NCI-H524 treated with DMSO at 0.1 percent for 48 hours (cell line): ENCODE results near the gene NCK1.

Source experiments
- DNase-seq: peaks from one replicate; lab custom pipeline; 2025; lab: John Stamatoyannopoulos, UW

Gene NCK1

GRCh38 chr3:136861890-136862616, at the start of gene NCK1:
Gene NCK1 (plus strand): TSS chr3:136862208. CDS start chr3:136928002, 65,794 bp downstream.
- peak; percentile 89 for DNase-seq

- DNase-seq, result no peak
Observed at GRCh38 chr3:136817448-136817847, 44.6 kb upstream of the NCK1 start.

- peak; percentile 47 for DNase-seq
Observed at GRCh38 chr3:136818191-136818768, 43.7 kb upstream of the NCK1 start.

- DNase-seq, result peak; percentile 77
Observed at GRCh38 chr3:136818769-136819391, 43.1 kb upstream of the NCK1 start, which contains the start of gene SLC35G2. Gene SLC35G2 (plus strand): TSS chr3:136819126. CDS start chr3:136854461, 35,335 bp downstream.

- no peak for DNase-seq
Observed at GRCh38 chr3:136819392-136819730, 42.6 kb upstream of the NCK1 start.

- peak; percentile 32 for DNase-seq
Observed at GRCh38 chr3:136819731-136820679, 42.0 kb upstream of the NCK1 start.

GRCh38 chr3:136831461-136831860, 30.5 kb upstream of the NCK1 start:
- DNase-seq, result no peak

- DNase-seq, result no peak
Observed at GRCh38 chr3:136835089-136835812, 26.8 kb upstream of the NCK1 start.

GRCh38 chr3:136835813-136836510, 26.0 kb upstream of the NCK1 start:
- DNase-seq, result no peak

GRCh38 chr3:136836511-136837156, 25.4 kb upstream of the NCK1 start:
- DNase-seq, result peak; percentile 68

- no peak for DNase-seq
Observed at GRCh38 chr3:136838641-136839555, 23.1 kb upstream of the NCK1 start.

GRCh38 chr3:136839556-136839931, 22.5 kb upstream of the NCK1 start:
- no peak for DNase-seq

GRCh38 chr3:136840252-136840651, 21.8 kb upstream of the NCK1 start:
- no peak for DNase-seq

- DNase-seq, result no peak
Observed at GRCh38 chr3:136842294-136842693, 19.7 kb upstream of the NCK1 start.

GRCh38 chr3:136844724-136845123, 17.3 kb upstream of the NCK1 start:
- DNase-seq, result no peak

- DNase-seq, result no peak
Observed at GRCh38 chr3:136852180-136852579, 9.8 kb upstream of the NCK1 start.

GRCh38 chr3:136856665-136857064, 5.3 kb upstream of the NCK1 start:
- no peak for DNase-seq

- DNase-seq, result no peak
Observed at GRCh38 chr3:136858381-136858780, 3.6 kb upstream of the NCK1 start.

- no peak for DNase-seq
Observed at GRCh38 chr3:136860541-136860940, 1.5 kb upstream of the NCK1 start.
